Measurements from ENCODE around the gene NHLRC4.

NHLRC4 gene

DNA sequence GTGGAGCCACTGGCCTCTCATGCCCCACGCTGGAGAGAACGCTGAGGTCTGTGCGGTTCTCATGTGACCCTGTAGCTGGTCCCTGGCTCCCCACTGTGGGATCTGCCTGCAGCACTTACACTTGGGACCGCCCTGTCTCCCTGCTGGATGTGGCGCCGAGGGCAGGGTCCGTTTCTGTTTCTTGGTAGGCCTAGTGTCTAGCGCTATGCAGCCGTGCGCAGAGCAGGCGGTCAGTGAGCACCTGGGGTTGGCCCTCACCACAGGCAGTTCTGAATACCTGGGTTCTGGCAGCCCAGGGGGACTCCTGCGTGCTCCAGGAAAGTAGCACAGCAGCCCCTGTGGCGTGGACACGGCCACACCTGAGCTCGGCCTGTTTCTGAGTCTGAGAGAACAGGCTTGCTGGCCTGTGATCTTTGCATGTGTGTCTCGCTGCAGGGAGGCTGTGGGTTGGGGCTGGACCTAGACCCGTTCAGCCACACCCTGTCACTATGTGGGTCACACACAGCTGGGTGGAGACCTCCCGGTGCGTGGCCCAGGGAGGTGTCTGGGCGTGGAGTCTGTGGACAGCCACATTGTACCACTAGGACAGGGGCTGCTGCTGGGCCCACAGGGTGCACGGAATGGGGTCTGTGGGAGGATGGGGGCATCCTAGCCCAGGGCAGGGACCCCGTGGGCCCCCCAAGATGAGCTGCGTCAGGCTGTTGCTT lies 36.5 kb upstream of the NHLRC4 start:
- TF ChIP-seq ZNF565 (CRISPR knock-in tag; conservative IDR thresholded peaks at IDR 0.05; ENCODE audit: low read depth): no peak
- no peak for TF ChIP-seq RARB (CRISPR knock-in tag; IDR thresholded peaks at IDR 0.05)
- no peak for TF ChIP-seq TCF4 (CRISPR knock-in tag; IDR thresholded peaks at IDR 0.05; ENCODE audit: borderline replicate concordance)
- TF ChIP-seq PPARA (CRISPR knock-in tag; IDR thresholded peaks at IDR 0.05; ENCODE audit: borderline replicate concordance): no peak
- no peak for TF ChIP-seq ZNF70 (CRISPR knock-in tag; IDR thresholded peaks at IDR 0.05)
- TF ChIP-seq TOX (CRISPR knock-in tag; IDR thresholded peaks at IDR 0.05; ENCODE audit: borderline replicate concordance): no peak
- TF ChIP-seq, protein P1, sequence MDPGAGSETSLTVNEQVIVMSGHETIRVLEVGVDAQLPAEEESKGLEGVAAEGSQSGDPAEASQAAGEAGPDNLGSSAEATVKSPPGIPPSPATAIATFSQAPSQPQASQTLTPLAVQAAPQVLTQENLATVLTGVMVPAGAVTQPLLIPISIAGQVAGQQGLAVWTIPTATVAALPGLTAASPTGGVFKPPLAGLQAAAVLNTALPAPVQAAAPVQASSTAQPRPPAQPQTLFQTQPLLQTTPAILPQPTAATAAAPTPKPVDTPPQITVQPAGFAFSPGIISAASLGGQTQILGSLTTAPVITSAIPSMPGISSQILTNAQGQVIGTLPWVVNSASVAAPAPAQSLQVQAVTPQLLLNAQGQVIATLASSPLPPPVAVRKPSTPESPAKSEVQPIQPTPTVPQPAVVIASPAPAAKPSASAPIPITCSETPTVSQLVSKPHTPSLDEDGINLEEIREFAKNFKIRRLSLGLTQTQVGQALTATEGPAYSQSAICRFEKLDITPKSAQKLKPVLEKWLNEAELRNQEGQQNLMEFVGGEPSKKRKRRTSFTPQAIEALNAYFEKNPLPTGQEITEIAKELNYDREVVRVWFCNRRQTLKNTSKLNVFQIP (CRISPR knock-in tag; IDR thresholded peaks at IDR 0.05; ENCODE audit: borderline replicate concordance, low read depth): no peak
- TF ChIP-seq OSR1 (CRISPR knock-in tag; IDR thresholded peaks at IDR 0.05): no peak
- no peak for TF ChIP-seq SNAI2 (CRISPR knock-in tag; IDR thresholded peaks at IDR 0.05)
- TF ChIP-seq GLIS3 (CRISPR knock-in tag; IDR thresholded peaks at IDR 0.05): no peak
- TF ChIP-seq BACH2 (CRISPR knock-in tag; IDR thresholded peaks at IDR 0.05; ENCODE audit: borderline replicate concordance): no peak
- TF ChIP-seq, protein P2, sequence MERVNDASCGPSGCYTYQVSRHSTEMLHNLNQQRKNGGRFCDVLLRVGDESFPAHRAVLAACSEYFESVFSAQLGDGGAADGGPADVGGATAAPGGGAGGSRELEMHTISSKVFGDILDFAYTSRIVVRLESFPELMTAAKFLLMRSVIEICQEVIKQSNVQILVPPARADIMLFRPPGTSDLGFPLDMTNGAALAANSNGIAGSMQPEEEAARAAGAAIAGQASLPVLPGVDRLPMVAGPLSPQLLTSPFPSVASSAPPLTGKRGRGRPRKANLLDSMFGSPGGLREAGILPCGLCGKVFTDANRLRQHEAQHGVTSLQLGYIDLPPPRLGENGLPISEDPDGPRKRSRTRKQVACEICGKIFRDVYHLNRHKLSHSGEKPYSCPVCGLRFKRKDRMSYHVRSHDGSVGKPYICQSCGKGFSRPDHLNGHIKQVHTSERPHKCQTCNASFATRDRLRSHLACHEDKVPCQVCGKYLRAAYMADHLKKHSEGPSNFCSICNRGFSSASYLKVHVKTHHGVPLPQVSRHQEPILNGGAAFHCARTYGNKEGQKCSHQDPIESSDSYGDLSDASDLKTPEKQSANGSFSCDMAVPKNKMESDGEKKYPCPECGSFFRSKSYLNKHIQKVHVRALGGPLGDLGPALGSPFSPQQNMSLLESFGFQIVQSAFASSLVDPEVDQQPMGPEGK (CRISPR knock-in tag; IDR thresholded peaks at IDR 0.05; ENCODE audit: borderline replicate concordance): no peak
- no peak for TF ChIP-seq ISL1 (CRISPR knock-in tag; IDR thresholded peaks at IDR 0.05)
- no peak for TF ChIP-seq ARNTL (CRISPR knock-in tag; IDR thresholded peaks at IDR 0.05; ENCODE audit: borderline replicate concordance, low read depth)
- no peak for TF ChIP-seq ZC3H10 (CRISPR knock-in tag; IDR thresholded peaks at IDR 0.05)
- TF ChIP-seq ZFP30 (CRISPR knock-in tag; IDR thresholded peaks at IDR 0.05): no peak
- TF ChIP-seq ZFP3 (CRISPR knock-in tag; IDR thresholded peaks at IDR 0.05): no peak

DNA sequence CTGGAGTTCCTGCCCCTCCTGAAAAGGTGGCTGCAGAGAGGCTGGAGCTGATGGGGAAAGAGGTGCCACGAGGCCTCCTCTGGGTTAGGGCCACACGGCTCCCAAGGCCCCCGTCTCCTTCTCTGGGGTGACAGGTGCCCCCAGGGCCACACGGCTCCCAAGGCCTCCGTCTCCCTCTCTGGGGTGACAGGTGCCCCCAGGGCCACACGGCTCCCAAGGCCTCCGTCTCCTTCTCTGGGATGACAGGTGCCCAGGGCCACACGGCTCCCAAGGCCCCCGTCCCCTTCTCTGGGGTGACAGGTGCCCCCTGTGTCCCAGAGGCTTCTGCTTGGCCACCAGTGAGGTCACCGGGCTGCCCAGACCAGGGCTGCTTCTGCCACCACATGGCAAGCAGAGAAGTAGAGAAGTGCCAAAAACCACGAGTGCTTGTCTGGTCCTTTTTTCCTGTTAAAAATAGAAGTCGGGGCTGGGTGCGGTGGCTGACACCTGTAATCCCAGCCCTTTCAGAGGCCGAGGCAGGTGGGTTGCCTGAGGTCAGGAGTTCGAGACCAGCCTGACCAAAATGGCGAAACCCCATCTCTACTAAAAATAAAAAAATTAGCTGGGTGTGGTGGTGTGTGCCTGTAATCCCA lies 35.2 kb upstream of the NHLRC4 start:
- TF ChIP-seq, protein P3, sequence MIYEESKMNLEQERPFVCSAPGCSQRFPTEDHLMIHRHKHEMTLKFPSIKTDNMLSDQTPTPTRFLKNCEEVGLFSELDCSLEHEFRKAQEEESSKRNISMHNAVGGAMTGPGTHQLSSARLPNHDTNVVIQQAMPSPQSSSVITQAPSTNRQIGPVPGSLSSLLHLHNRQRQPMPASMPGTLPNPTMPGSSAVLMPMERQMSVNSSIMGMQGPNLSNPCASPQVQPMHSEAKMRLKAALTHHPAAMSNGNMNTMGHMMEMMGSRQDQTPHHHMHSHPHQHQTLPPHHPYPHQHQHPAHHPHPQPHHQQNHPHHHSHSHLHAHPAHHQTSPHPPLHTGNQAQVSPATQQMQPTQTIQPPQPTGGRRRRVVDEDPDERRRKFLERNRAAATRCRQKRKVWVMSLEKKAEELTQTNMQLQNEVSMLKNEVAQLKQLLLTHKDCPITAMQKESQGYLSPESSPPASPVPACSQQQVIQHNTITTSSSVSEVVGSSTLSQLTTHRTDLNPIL (CRISPR knock-in tag; IDR thresholded peaks at IDR 0.05; ENCODE audit: low read depth): no peak
- TF ChIP-seq ZFP3 (CRISPR knock-in tag; IDR thresholded peaks at IDR 0.05) (no peak), PPARA (CRISPR knock-in tag; IDR thresholded peaks at IDR 0.05; ENCODE audit: borderline replicate concordance) (no peak), ZC3H10 (CRISPR knock-in tag; IDR thresholded peaks at IDR 0.05) (no peak), ISL1 (CRISPR knock-in tag; IDR thresholded peaks at IDR 0.05) (no peak), TOX (CRISPR knock-in tag; IDR thresholded peaks at IDR 0.05; ENCODE audit: borderline replicate concordance) (no peak), CSDC2 (CRISPR knock-in tag; IDR thresholded peaks at IDR 0.05) (no peak), ZFP30 (CRISPR knock-in tag; IDR thresholded peaks at IDR 0.05) (no peak), GLIS3 (CRISPR knock-in tag; IDR thresholded peaks at IDR 0.05) (no peak), SNAI2 (CRISPR knock-in tag; IDR thresholded peaks at IDR 0.05) (no peak), ZNF8 (CRISPR knock-in tag; IDR thresholded peaks at IDR 0.05) (no peak)
- TF ChIP-seq, protein P4, sequence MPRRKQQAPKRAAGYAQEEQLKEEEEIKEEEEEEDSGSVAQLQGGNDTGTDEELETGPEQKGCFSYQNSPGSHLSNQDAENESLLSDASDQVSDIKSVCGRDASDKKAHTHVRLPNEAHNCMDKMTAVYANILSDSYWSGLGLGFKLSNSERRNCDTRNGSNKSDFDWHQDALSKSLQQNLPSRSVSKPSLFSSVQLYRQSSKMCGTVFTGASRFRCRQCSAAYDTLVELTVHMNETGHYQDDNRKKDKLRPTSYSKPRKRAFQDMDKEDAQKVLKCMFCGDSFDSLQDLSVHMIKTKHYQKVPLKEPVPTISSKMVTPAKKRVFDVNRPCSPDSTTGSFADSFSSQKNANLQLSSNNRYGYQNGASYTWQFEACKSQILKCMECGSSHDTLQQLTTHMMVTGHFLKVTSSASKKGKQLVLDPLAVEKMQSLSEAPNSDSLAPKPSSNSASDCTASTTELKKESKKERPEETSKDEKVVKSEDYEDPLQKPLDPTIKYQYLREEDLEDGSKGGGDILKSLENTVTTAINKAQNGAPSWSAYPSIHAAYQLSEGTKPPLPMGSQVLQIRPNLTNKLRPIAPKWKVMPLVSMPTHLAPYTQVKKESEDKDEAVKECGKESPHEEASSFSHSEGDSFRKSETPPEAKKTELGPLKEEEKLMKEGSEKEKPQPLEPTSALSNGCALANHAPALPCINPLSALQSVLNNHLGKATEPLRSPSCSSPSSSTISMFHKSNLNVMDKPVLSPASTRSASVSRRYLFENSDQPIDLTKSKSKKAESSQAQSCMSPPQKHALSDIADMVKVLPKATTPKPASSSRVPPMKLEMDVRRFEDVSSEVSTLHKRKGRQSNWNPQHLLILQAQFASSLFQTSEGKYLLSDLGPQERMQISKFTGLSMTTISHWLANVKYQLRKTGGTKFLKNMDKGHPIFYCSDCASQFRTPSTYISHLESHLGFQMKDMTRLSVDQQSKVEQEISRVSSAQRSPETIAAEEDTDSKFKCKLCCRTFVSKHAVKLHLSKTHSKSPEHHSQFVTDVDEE (CRISPR knock-in tag; IDR thresholded peaks at IDR 0.05): no peak
- TF ChIP-seq, protein P2 (CRISPR knock-in tag; IDR thresholded peaks at IDR 0.05; ENCODE audit: borderline replicate concordance): no peak
- TF ChIP-seq, protein P5, sequence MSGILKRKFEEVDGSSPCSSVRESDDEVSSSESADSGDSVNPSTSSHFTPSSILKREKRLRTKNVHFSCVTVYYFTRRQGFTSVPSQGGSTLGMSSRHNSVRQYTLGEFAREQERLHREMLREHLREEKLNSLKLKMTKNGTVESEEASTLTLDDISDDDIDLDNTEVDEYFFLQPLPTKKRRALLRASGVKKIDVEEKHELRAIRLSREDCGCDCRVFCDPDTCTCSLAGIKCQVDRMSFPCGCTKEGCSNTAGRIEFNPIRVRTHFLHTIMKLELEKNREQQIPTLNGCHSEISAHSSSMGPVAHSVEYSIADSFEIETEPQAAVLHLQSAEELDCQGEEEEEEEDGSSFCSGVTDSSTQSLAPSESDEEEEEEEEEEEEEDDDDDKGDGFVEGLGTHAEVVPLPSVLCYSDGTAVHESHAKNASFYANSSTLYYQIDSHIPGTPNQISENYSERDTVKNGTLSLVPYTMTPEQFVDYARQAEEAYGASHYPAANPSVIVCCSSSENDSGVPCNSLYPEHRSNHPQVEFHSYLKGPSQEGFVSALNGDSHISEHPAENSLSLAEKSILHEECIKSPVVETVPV (CRISPR knock-in tag; IDR thresholded peaks at IDR 0.05): no peak
- ATAC-seq: no peak

More for the DNA sequence above, 36.5 kb upstream of the NHLRC4 start:
- ATAC-seq: no peak

Measured in SK-N-SH treated with all-trans-retinoic acid at 6 μM for 48 hours (cell line).